GM18526 (cell line): ENCODE measurements around the gene TPP1.

ENCODE experiments used
- POLR2A ChIP-seq: IDR thresholded peaks from 3 replicates; pipeline ENCODE4 v1.6.1; 2011; ENCODE audit not compliant: insufficient read length; ENCODE audit errors: extremely low read depth

Gene TPP1

GRCh38 chr11:6653656-6654055 is 34.4 kb upstream of the TPP1 start:
- no peak for TF ChIP-seq POLR2A

DNA sequence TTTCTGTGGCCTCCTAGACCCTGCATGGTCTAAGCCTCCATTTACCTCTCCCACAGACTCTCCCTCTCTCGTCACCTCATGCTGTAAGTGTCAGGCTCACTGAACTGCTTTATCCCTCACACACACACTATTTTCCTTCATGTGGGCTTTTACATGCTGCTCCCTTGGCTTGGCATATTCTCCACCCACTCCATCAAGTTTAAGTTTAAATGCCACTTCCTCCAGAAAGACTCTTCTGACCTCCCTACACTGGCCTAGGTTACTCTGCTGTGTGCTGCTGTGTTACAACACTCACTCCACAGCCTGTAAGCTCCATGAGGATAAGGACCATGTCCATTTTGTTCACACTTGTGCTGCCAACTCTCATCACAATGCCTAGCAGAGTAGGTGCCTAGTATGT is 33.9 kb upstream of the TPP1 start:
- no peak for TF ChIP-seq POLR2A

- TF ChIP-seq POLR2A, result no peak
Measured at GRCh38 chr11:6652182-6652581, 33.0 kb upstream of the TPP1 start.

- no peak for TF ChIP-seq POLR2A
Measured at GRCh38 chr11:6650980-6651379, 31.8 kb upstream of the TPP1 start.

GRCh38 chr11:6650104-6650503 is 30.9 kb upstream of the TPP1 start:
- no peak for TF ChIP-seq POLR2A

DNA sequence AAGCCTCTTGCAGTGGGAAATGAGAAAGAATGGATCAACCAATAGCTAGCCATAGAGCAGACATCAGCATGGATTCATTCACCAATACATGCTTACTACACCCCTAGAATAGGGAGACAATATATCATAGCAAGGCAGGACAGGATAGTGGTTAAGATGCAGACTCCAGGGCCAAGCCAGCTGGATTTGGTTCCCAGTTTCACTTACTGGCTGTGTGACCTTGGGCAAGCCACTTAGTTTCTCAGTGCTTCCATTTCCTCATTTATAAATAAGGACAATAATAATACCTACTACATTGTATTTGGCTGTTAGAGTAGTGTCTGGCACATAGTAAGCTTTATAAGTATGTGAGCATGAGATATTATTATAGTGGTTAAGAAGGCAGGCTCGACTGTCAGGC is 29.3 kb upstream of the TPP1 start:
- no peak for TF ChIP-seq POLR2A

DNA sequence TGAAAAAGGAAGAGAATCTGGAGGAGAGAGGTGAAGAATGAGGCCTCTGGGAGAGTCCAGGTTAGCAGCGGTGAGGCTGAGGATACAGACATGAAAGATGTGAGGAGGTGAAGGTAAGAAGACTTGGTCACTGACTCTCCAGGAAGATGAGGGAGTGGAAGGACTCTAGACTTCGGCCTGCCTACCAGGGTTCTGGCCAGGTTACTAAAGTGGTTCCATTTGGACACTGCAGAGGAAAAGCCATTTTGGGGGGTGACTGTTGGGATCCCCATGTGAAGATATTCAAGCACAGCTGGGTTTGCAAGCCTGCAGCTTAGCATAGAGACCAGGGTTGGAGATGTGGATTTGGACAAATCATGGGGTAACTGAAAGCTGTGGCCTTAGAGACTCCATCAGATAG is 28.6 kb upstream of the TPP1 start:
- TF ChIP-seq POLR2A, result no peak

- no peak for TF ChIP-seq POLR2A
Measured at GRCh38 chr11:6646918-6647679, 27.9 kb upstream of the TPP1 start.

DNA sequence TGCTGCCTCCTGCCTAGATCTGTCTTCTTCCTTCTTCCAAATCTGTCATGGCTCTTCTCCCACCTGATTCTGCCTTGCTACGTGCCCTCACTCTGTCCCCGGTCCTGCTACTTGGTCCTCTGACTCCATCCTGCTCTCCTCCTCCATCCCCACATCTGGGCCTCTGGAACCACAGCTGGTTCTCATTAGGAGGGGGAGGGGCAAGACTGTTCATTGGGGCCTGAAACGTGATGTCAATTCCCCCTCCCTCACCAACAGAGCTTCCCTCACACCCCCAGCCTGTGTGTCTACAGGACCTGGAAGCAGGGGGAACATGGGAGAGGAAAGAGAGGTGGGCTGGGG is 27.3 kb upstream of the TPP1 start:
- TF ChIP-seq POLR2A, result no peak

DNA sequence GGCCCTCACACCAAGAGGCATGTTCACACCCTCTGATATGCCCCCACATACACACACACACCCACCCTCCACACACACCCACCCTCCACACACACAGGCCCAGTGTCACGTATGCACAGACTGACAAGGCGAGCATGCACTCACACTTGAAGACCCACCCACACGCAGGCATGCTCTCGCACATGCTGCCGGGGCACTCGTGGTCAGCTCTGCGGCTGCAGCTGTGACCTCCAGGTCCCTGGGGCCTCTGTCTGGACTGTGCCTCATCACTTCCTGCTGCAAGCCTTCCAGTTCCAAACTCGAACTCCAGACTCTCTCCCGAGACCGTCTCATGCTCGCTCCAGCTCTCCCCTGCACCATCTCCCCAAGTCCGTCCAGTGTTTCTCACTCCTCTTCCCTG is 26.8 kb upstream of the TPP1 start:
- TF ChIP-seq POLR2A, result no peak

GRCh38 chr11:6642957-6643356 is 23.7 kb upstream of the TPP1 start:
- no peak for TF ChIP-seq POLR2A

DNA sequence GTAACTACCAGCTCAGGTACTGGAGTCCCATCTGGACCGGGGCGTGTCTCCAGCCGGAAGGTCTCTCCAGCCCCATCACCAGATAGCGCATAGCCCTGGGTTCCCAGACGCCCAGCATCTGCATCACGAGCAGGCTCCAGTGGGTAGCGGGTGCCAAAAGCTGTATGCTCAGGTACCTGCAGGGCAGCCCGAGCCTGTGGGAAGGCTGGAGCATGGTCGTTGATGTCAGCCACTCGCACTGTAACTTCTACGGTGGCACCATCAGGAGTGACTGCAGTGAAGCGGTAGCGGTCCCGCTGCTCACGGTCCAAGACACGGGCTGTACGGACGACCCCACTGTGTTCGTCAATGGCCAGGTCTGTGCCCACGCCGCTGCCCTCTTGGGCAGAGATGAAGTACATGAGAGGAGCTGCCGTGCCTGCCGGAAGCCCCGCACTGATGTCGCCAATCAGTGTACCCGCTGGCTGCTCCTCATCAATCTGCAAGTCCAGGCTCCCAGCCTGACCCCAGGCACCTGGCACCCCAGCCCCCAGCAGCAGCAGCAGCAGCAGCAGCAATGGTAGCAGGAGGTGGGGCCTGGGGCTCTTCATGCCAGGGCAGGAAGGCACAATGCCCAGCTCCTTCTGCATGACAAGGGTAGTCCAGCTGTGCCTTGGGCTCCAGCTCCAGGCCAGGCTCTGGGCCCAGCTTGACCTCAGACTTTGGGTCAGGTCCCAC is 21.9 kb upstream of the TPP1 start:
- no peak for TF ChIP-seq POLR2A

- no peak for TF ChIP-seq POLR2A
Measured at GRCh38 chr11:6640036-6640984, 21.1 kb upstream of the TPP1 start.

GRCh38 chr11:6638429-6638828 is 19.2 kb upstream of the TPP1 start:
- TF ChIP-seq POLR2A, result no peak

DNA sequence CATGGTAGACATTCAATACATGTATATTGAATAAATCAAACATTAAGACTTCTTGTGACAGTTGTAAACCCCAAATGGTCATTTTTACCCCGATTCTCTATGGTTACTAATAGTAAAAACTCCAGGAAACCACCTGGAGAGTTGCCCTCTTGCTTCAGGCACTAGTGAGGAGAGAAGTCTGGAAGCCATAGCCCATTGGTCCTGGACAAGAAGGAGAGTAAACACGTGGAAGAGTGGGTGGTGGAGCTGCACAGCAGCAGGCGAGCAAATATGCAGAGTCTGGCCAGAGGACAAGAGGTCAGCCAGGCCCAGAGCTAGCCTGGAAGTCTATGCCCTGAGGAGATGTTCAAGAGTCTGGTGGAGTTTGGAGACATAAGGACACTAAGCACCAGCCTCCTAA is 18.6 kb upstream of the TPP1 start:
- TF ChIP-seq POLR2A, result no peak

- TF ChIP-seq POLR2A, result no peak
Measured at GRCh38 chr11:6636480-6636879, 17.3 kb upstream of the TPP1 start.
